Inferior parietal cortex (tissue), 1 donor: ENCODE data around the gene PTK7.

Experiments used
- DNase-seq: peaks from one replicate; pipeline ENCODE4 v3.0.0-alpha.2; 2016; ENCODE audit errors: extremely low spot score

The PTK7 gene

DNA sequence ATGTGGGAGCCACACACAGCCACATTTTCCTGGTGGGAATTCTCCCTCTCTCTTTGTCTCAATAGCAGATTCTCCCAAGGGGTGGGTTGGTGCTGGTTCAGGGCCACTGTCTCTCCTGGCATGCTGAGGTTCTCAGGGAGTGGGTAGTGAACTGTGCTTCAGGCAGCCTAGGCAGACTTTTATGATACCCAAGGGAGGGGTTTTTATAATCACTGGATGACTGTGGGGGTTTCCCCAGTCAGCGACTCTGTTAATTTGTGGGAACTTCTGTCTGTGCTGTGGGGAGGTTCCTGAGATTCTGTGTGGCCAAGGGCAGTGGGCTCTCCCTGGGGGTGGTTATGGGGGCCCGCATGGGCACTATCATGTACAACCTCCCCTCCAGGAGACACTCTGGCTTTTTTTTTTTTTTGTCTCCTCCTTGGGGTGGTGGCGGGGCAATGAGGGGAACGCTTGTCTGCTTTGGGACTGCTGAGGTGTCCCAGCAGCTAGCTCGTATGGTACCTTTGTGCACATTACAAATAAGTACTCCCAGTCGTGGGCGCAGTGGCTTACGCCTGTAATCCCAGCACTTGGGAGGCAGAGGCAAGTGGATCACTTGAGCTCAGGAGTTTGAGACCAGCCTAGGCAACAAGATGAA is 10.0 kb downstream of the PTK7 start:
- DNase-seq: no peak

GRCh38 chr6:43088654-43089056 is 12.5 kb downstream of the PTK7 start:
- DNase-seq: no peak

- no peak for DNase-seq
Measured at GRCh38 chr6:43089467-43089866, 13.4 kb downstream of the PTK7 start.

- DNase-seq: no peak
Measured at GRCh38 chr6:43089874-43090558, 13.9 kb downstream of the PTK7 start.

DNA sequence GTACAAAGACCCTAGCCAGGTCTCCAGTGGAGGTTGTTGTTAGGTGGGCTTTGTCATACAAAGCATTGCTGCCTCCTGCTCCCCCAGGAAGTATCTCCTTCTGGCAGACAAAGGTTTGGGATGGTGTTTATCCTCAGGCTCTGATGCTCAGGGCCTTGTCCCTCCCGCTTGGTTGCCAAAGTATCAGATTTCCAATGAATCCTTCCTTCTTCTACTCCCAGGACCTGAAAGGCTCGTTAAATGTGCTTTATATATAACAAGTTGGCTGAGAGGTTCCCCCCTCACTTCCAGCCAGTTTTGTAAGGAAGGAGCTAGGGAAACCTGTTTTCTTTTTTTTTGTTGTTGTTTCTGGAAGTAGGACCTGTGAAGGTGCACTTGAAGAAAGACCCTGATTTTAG is 14.4 kb downstream of the PTK7 start:
- DNase-seq: no peak

DNA sequence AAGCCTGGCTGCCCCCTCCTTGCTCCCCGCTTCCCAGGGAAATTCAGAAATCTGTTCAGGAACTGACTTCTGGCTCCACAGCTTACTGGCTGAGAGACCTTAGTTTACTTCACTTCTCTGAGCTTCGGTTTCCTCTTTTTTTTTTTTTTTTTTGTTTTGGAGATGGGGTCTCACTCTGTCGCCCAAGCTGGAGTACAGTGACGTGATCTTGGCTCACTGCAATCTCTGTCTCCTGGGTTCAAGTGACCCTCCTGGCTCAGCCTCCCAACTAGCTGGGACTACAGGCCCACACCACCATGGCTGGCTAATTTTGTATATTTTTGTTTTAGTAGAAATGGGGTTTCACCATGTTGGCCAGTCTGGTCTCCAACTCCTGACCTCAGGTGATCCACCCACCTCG is 14.9 kb downstream of the PTK7 start:
- no peak for DNase-seq

DNA sequence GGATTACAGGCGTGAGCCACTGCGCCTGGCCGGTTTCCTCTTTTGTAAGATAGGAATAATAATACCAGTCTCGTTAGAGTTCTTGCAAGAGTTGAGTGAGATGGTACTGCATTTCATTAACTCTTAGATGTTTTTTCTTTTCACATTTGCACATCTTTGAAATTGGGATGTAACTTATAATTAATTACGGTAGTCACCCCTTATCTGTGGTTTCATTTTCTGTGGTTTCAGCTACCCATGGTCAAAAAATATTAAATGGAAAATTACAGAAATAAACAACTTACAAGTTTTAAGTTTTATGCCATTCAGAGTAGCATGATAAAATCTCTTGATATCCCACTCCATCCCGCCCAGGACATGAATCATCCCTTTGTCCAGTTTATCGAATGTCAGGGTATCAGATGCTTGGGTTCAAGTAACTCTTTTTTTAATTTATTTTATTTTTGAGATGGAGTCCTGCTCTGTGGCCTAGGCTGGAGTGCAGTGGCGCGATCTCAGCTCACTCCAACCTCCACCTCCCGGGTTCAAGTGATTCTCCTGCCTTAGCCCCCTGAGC is 15.4 kb downstream of the PTK7 start:
- no peak for DNase-seq

GRCh38 chr6:43092635-43093034 is 16.5 kb downstream of the PTK7 start:
- no peak for DNase-seq

- no peak for DNase-seq
Measured at GRCh38 chr6:43093436-43094289, 17.5 kb downstream of the PTK7 start.

DNA sequence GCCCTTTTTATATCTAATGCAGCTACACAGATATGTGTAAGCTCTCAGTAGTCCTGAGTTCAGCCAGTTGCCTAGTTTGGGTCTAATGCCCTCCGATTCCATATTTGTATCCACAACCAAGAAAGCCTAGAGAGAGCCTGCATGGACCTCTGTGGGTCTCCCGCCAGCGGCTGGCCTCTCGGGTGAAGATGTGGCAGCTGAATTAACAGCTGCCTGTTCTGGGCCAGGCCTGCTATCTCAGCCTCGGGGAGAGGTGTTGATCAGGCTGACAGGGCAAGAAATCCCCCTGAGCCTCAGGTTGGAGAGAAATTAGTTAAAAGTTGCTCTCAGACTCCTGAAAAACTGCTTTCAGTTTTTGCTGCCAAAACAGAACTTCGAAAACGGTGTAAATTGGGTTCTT is 19.8 kb downstream of the PTK7 start:
- no peak for DNase-seq

DNA sequence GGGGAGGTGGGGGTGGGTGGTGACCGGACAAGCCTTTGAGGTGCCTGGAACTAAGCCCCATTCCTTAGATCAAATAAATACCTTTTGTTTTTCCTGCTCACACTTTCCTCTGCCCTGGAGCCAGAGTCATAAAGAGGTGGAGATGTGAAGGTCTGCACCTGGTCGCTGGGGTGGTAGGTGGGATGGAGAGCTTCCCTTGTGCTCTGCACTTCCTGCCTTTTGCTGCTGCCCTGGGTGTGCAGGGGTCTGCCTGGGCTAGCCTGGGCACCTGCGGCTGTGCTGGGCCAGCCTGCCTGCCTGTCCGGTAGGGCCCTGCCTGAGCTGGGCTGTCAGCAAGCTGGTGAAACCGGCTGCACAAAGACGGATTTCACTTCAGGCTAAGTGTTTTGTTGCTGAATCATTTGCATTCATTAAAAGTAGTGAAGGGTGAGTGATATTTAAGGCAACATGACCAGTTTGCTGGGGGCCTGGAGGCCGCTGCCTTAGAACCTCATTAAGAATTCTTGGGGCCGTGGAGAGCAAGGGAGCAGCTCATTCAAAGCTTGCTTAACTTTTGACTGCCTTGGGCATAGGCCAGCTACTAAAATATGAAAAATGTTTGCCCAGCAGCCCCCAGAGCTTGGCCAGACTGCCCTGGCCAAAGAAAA is 20.5 kb downstream of the PTK7 start:
- no peak for DNase-seq

DNA sequence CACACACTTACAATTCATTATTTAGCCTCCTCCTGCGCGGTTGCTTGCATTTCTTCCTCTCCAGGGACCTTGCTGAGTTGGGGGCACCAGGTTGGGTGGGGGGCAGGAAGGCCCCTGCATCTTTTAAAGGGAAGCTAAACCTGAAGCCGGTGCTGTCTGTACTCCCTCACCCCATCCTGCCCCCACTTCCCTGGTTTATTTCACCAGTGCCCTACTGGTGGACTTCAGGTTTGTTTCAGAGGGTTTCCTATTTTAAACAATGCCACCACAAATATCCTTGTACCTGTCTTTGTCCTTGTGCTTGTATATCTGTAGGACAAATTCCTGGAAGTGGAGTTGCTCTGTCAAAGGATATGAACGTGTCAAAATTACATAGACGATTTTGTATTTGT is 21.0 kb downstream of the PTK7 start:
- no peak for DNase-seq

GRCh38 chr6:43097502-43097901 is 21.4 kb downstream of the PTK7 start:
- DNase-seq: no peak

DNA sequence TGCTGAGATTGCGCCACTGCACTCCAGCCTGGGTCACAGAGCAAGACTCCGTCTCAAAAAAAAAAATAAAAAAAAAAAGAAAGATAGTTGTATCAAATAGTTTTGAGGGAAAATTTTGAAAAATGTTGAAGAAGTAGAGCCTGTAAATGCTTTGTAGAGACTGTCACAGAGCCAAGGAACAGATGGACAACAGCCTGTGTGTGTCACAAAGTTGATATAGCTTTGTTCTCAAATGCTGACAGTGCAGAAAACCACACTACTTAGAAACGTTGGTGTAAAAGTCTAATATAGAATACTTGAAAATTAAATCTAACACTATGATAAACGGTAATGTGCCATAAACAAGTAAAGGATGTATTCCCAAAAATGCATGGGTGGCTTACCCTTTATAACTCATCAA is 25.4 kb downstream of the PTK7 start:
- no peak for DNase-seq

DNA sequence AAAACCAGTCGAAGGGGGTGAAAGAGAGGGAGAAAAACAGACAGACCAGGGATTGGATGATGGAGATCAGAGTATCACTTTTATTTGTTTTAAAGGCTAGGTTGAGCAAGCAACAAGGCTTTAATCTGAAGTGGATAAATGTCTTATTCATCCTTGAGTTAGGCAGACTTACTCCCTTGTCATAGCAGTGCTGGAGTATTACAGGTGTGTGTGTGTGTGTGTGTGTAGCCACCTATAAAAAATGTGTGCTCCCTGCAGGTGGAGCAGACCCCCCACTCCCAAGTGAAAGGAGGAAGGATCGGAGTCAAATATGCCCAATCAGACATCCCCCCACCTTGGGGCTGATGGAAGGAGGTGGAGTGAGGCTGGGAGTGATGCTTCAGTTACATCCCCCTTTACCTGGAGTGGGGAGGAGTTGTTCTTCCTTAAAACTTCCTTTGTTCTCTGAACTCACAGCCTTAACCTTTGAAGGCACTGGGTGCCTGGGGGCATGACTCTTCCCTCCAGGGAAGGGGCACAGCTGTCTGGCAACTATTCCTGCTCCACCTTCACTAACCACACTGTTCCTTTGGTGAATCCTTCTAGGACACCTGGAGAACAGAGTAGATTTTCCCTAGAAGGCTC is 27.3 kb downstream of the PTK7 start:
- no peak for DNase-seq

DNA sequence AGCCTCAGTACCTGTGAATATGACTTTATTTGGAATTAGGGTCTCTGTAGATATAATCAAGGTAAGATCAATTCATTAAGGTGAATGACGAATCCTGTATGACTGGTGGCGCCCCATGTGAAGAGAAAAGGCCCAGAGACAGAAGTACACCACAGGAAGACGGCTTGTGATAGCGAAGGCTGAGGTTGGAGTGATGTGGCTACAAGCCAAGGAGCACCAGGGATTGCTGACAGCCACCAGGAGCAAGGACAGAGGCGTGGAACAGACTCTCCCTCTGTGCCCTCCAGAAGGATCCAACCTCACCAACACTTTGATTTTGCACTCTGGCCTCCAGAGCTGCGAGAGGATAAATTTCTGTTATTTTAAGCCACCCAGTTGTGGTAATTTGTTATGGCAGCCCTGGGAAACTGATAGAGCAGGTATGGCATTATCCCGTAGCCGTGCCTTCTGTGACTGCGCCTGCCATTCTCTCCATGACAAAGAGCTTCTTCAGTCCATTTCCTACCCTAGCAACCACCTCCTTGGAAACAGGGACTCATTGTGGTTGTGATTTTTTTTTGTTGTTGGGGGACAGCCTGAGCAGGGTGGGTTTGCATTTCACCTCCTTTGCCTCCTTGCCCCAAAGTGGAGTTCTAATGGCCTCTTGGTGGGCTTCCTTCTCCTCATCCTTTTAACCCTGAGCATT is 29.6 kb downstream of the PTK7 start:
- DNase-seq: no peak

DNA sequence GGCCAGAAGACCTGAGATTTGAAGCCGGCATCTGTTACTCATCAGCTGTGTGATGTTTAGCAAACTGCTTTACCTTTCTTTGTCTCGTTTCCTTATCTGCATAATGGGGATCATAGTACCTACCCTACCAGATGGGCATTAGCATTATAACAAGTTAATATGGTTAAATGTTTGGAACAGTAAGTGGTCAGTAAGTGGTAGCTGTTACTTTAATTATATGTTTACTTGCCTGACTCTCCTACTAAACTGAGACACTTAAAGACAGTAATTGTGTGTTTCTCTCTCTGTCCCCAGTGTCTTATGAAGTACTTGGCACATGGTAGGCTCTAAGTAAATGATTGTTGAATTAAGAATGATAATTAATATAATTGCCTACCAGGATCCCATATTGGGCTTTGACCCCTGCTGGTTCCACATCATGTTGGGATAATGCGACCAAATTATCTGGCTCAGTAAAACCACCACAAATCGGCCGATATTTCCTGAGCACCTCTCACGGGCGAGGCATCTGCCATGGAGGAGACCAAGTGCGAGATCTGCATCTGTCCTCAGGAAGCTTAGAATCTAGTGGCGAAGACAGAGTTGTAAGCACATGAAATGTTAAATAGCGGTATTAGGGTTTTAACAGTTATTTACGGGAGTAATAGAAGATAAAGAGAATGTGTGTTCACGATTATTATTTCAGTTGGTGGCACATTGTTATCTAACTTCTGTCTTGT is 31.4 kb downstream of the PTK7 start:
- no peak for DNase-seq

DNA sequence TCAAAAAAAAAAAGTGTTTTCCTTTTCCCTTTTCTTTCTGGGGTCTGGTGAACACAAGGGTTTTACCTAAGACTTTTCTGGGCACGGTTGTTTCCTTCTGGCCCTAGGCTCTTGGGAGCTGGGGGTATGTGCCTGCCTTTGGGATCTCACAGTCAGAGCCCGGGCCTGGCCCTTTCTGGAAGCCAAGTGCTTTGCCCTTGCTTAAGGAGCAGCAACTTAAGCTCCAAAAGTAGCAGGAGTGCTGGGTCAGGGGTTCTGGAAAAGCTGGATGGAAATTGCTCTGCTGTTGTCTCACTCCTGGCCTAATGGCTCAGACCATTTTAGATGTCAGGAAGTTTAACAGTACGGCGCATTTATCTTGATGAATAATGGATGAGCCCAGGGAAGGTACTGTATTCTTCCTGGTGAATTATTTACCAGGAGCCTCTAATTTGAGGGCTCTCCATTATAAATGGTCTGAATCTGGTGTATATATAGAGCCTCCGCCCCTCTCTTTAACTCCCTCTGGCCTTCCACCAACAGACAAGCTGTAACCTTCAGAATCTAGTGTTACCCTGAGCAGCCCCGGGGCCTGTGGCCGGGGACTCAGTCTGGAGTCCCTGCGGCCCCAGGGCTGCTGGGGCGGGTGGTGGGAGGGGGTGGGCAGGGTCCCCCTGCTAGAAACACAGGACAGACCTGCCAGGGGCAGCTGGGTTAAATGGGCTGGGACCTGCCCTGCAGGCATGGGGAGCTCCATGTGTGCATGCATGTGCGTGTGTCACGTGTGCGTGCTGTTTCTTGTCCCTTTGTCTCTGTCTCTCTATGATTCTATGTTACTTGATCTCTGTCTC is 37.5 kb downstream of the PTK7 start:
- DNase-seq: no peak

DNA sequence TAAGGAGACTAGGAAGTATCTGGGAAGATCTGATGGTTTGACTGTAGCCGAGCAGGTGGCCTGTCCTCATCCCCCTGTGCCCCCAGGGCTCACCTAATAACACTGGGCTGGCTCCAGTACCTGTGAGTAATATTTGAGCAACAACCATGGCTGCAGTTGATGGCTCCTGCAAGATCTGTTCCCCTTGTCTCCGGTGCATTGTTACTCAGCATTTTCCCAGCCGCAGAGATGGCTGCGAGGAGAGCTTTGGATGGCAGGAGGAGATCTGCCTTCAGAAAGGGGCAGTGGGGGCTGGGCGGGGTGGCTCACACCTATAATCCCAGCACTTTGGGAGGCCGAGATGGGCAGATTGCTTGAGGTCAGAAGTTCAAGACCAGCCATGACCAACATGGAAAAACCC is 39.3 kb downstream of the PTK7 start:
- no peak for DNase-seq
